Measurements from ENCODE around the gene DTNBP1.

The DTNBP1 gene

GRCh38 chr6:15480525-15480924 lies 182.3 kb downstream of the DTNBP1 start:
- DNase-seq (ENCODE audit: low read depth, low spot score), result no peak
- no peak overlapping the region for H3K4me3 ChIP-seq (ENCODE audit: low read length)

- DNase-seq (ENCODE audit: low read depth, low spot score), result no peak
- no peak overlapping the region for H3K4me3 ChIP-seq (ENCODE audit: low read length)
These were observed 183.1 kb downstream of the DTNBP1 start for GRCh38 chr6:15479761-15480160.

- DNase-seq (ENCODE audit: low read depth, low spot score), result no peak
- no peak overlapping the region for H3K4me3 ChIP-seq (ENCODE audit: low read length)
These were observed 185.1 kb downstream of the DTNBP1 start for GRCh38 chr6:15477746-15478145.

- no peak for DNase-seq (ENCODE audit: low read depth, low spot score)
- H3K4me3 ChIP-seq (ENCODE audit: low read length), result no peak overlapping the region
These were observed 186.0 kb downstream of the DTNBP1 start for GRCh38 chr6:15476631-15477380.

- no peak for DNase-seq (ENCODE audit: low read depth, low spot score)
- no peak overlapping the region for H3K4me3 ChIP-seq (ENCODE audit: low read length)
These were observed 187.0 kb downstream of the DTNBP1 start for GRCh38 chr6:15475872-15476271.

- no peak overlapping the region for H3K4me3 ChIP-seq (ENCODE audit: low read length)
These were observed 187.6 kb downstream of the DTNBP1 start for GRCh38 chr6:15475261-15475660.

GRCh38 chr6:15474196-15474595 lies 188.6 kb downstream of the DTNBP1 start:
- no peak for DNase-seq (ENCODE audit: low read depth, low spot score)
- no peak overlapping the region for H3K4me3 ChIP-seq (ENCODE audit: low read length)

More at GRCh38 chr6:15475261-15475660, 187.6 kb downstream of the DTNBP1 start:
- DNase-seq (ENCODE audit: low read depth, low spot score), result peak; percentile 30

- H3K4me3 ChIP-seq (ENCODE audit: low read length), result no peak overlapping the region
- no peak for DNase-seq (ENCODE audit: low read depth, low spot score)
These were observed 189.1 kb downstream of the DTNBP1 start for GRCh38 chr6:15473741-15474161.

GRCh38 chr6:15473174-15473573 lies 189.7 kb downstream of the DTNBP1 start:
- DNase-seq (ENCODE audit: low read depth, low spot score), result no peak

More at GRCh38 chr6:15473174-15473573, 189.7 kb downstream of the DTNBP1 start:
- H3K4me3 ChIP-seq (ENCODE audit: low read length), result no peak overlapping the region
